Measurements from ENCODE around the gene CEP120. TPM values are rescaled to one million over a fixed set of nuclear protein-coding genes. Genes with fewer than 3 reads are reported as not detected.
A peak's percentile ranks its signal among the peaks of the same experiment; 100 is the strongest.

CEP120 gene
- total and polyA plus RNA-seq, 8 donors: 4.0 to 12.7 (median 9.4) TPM

DNA sequence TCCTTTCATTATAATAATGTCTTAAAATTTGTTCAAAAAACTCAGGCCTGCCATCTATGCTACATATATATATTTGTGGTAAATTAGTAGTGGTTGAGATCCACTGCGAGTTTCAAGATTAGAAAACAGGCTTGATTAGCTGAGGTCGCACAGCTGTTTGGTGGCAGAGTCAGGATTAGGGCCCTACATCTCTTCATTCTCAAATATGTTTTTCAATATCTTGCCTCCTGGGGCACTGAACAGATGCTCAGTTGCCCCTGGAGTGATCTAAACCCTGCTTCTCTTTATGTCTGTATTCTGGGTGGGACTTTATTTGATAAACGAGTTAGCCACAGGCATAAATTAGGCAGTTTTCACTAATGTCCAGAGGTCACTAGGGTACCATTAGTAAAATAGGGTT, 27.8 kb upstream of the CEP120 start:
- H3K4me1 ChIP-seq: no peaks in the 10 kb centered on the region
- TF ChIP-seq, protein P1, sequence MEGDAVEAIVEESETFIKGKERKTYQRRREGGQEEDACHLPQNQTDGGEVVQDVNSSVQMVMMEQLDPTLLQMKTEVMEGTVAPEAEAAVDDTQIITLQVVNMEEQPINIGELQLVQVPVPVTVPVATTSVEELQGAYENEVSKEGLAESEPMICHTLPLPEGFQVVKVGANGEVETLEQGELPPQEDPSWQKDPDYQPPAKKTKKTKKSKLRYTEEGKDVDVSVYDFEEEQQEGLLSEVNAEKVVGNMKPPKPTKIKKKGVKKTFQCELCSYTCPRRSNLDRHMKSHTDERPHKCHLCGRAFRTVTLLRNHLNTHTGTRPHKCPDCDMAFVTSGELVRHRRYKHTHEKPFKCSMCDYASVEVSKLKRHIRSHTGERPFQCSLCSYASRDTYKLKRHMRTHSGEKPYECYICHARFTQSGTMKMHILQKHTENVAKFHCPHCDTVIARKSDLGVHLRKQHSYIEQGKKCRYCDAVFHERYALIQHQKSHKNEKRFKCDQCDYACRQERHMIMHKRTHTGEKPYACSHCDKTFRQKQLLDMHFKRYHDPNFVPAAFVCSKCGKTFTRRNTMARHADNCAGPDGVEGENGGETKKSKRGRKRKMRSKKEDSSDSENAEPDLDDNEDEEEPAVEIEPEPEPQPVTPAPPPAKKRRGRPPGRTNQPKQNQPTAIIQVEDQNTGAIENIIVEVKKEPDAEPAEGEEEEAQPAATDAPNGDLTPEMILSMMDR (IDR thresholded peaks at IDR 0.05): no peak
- WGBS, 2 donors: 81 to 85% methylated on average over 3 of the region's 3 CpGs
- no peaks in the 10 kb centered on the region for H3K9me3 ChIP-seq
- ATAC-seq (no peak), FAIRE-seq (no peak), DNase-seq (no peak)
- H3K27ac ChIP-seq: no peak overlapping the region
- H3K27me3 ChIP-seq: no peaks in the 10 kb centered on the region
- no peak overlapping the region for H3K4me3 ChIP-seq
- intact Hi-C loops (cut with DNase I): no loop called here
- no peaks in the 10 kb centered on the region for H3K36me3 ChIP-seq

DNA sequence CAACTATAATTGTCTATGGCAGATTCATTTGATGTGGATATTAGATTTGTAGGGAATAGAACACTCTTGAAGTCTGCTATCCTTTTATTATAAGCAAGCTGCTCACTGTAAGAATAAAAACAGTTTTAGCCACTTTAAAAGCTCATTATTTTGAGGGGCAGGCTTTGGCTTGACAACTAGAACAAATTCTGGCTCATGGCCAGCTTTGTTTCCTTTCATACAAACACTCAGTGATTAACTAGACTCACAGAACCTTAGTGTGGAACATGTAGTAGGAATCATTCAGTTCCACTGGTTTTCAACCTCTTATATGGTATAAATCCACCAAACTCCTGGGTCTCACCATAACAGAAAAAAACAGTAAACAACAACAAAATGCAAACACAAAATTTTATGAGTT, 27.4 kb upstream of the CEP120 start:
- H3K27me3 ChIP-seq: no peaks in the 10 kb centered on the region
- no peak overlapping the region for H3K27ac ChIP-seq
- H3K9me3 ChIP-seq: no peaks in the 10 kb centered on the region
- TF ChIP-seq, protein P1 (IDR thresholded peaks at IDR 0.05): no peak
- no peaks in the 10 kb centered on the region for H3K36me3 ChIP-seq
- ATAC-seq (peak in 2 of 4 donors; percentile 35 to 48), FAIRE-seq (no peak), DNase-seq (peak in 1 of 6 donors; percentile 13)
- intact Hi-C loops (cut with DNase I): no loop called here
- no peaks in the 10 kb centered on the region for H3K4me1 ChIP-seq
- H3K4me3 ChIP-seq: no peak overlapping the region

DNA sequence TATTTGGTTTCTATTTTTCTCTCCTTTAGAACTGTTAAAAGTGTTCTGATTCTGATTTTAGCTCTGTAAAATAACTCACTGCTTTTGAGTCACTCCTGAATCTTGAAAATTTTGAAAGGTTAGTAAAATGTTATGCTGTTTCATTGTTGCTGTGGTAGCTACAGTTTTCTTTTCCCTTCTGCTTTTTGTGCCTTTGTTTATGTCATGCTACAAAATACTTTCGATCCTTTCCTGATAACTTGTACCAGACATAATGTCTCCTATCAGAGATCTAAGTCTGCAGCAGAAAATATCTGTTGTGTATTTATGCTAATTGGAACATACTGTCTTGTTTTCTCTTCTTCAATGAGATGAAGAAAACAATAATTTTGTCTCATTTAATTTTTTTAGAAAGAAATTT, 26.9 kb upstream of the CEP120 start:
- ATAC-seq: no peak
- no peak for DNase-seq
- 11 to 36% methylated on average over 1 of the region's 1 CpG for WGBS, 2 donors
- FAIRE-seq: no peak
- no peaks in the 10 kb centered on the region for H3K27me3 ChIP-seq
- H3K4me3 ChIP-seq: no peak overlapping the region
- no peak overlapping the region for H3K27ac ChIP-seq
- no peaks in the 10 kb centered on the region for H3K4me1 ChIP-seq
- intact Hi-C loops (cut with DNase I): no loop called here
- TF ChIP-seq, protein P1 (IDR thresholded peaks at IDR 0.05): no peak
- H3K36me3 ChIP-seq: no peaks in the 10 kb centered on the region
- no peaks in the 10 kb centered on the region for H3K9me3 ChIP-seq

DNA sequence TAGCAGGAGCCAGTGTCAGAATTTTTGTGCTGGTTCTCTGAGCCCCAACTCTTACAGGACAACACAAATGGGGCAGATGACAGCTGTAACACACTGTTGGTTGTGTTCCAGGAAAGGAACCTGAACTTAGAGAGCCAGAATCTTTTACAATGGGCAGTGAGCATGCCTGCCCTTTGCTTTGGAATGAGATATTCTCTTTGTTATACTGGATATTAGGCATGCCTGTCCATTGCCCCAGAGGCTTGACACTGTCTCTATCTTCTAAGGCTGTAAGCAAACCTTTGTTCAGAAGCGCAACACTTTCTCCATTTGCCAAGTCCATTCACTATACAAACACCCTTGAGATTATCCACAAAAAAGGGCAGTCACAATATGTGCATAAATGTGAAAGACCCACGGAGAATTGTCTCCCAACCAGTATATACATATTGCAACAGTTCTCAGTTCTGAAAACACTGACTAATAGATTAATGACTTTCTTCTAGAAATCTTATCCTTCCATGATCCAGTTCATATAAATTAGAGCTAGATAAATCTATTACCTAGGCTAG, 26.3 kb upstream of the CEP120 start:
- H3K36me3 ChIP-seq: no peaks in the 10 kb centered on the region
- no peak overlapping the region for H3K4me3 ChIP-seq
- DNase-seq: no peak
- H3K27ac ChIP-seq: no peak overlapping the region
- no peak for FAIRE-seq
- intact Hi-C loops (cut with DNase I): no loop called here
- TF ChIP-seq, protein P1 (IDR thresholded peaks at IDR 0.05): no peak
- H3K27me3 ChIP-seq: no peaks in the 10 kb centered on the region
- H3K4me1 ChIP-seq: no peaks in the 10 kb centered on the region
- no peaks in the 10 kb centered on the region for H3K9me3 ChIP-seq
- ATAC-seq: no peak
- WGBS, 2 donors: 54 to 59% methylated on average over 2 of the region's 2 CpGs

DNA sequence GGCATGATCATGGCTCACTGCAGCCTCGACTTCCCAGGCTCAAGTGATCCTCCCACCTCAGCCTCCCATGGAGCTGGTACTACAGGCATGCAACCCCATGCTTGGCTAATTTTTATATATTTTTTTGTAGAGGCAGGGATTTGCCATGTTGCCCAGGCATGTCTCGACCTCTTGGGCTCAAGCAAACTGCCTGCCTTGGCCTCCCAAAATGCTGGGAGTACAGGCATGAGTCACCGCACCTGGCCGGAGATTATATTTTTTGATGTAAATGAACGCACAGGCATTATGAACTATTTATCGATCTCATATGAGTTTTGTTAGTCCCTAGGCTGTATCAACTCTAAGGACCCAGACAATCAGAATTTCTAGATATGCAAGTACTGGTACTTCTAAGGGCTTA, 25.5 kb upstream of the CEP120 start:
- H3K27me3 ChIP-seq: no peaks in the 10 kb centered on the region
- TF ChIP-seq, protein P1 (IDR thresholded peaks at IDR 0.05): no peak
- H3K36me3 ChIP-seq: no peaks in the 10 kb centered on the region
- H3K4me1 ChIP-seq: no peaks in the 10 kb centered on the region
- H3K9me3 ChIP-seq: no peaks in the 10 kb centered on the region
- H3K4me3 ChIP-seq: no peak overlapping the region
- FAIRE-seq (no peak), ATAC-seq (no peak), DNase-seq (no peak)
- intact Hi-C loops (cut with DNase I): no loop called here
- H3K27ac ChIP-seq: no peak overlapping the region
- 92% methylated on average over 6 of the region's 6 CpGs for WGBS, 2 donors
